Muscle of arm (tissue), 12 donors: ENCODE results near the gene CDC45. TPM values are rescaled to one million over a fixed set of nuclear protein-coding genes. Genes with fewer than 3 reads are reported as not detected.
A peak's percentile ranks its signal among the peaks of the same experiment; 100 is the strongest.

Experiments
- DNase-seq: peaks from one replicate; pipeline ENCODE4 v3.0.0-alpha.2; 2013
- polyA plus RNA-seq, 12 donors: library from polyadenylated mRNA; unstranded; fragments of 120-200 nt; gene quantifications; one replicate each; pipeline ENCODE4 v1.2.1, GENCODE V29; 2013; ENCODE audit not compliant: insufficient read length in 12 of 12

The CDC45 gene
- polyA plus RNA-seq, 12 donors = 5.0 to 18.3 (median 9.4) TPM; not detected in 2

GRCh38 chr22:19447330-19448075 lies 32.2 kb upstream of the CDC45 start, which contains the start of gene C22orf39:
TSS of gene C22orf39 (minus strand) at chr22:19447711. CDS start at chr22:19447688, 23 bp downstream.
- DNase-seq = peak; percentile 94

- DNase-seq = peak; percentile 67
These were observed 31.6 kb upstream of the CDC45 start for GRCh38 chr22:19448076-19448607.

GRCh38 chr22:19448739-19449421 lies 30.8 kb upstream of the CDC45 start:
- no peak for DNase-seq

- no peak for DNase-seq
These were observed 30.3 kb upstream of the CDC45 start for GRCh38 chr22:19449422-19449767.

GRCh38 chr22:19450363-19451175 lies 29.2 kb upstream of the CDC45 start:
- no peak for DNase-seq

- DNase-seq = no peak
These were observed 28.1 kb upstream of the CDC45 start for GRCh38 chr22:19451570-19451969.

GRCh38 chr22:19453718-19454117 lies 26.0 kb upstream of the CDC45 start:
- DNase-seq = no peak

- DNase-seq = no peak
These were observed 25.6 kb upstream of the CDC45 start for GRCh38 chr22:19454156-19454555.

GRCh38 chr22:19455033-19455432 lies 24.7 kb upstream of the CDC45 start:
- no peak for DNase-seq

- no peak for DNase-seq
These were observed 23.9 kb upstream of the CDC45 start for GRCh38 chr22:19455585-19456370.

- DNase-seq = no peak
These were observed 23.2 kb upstream of the CDC45 start for GRCh38 chr22:19456541-19456940.

GRCh38 chr22:19457828-19458428 lies 21.8 kb upstream of the CDC45 start:
- DNase-seq = no peak

GRCh38 chr22:19460036-19460435 lies 19.7 kb upstream of the CDC45 start:
- DNase-seq = no peak

GRCh38 chr22:19461506-19461905 lies 18.2 kb upstream of the CDC45 start:
- DNase-seq = no peak

- no peak for DNase-seq
These were observed 16.7 kb upstream of the CDC45 start for GRCh38 chr22:19463008-19463407.

- DNase-seq = no peak
These were observed 15.9 kb upstream of the CDC45 start for GRCh38 chr22:19463491-19464469.

GRCh38 chr22:19464546-19464945 lies 15.2 kb upstream of the CDC45 start:
- DNase-seq = no peak

GRCh38 chr22:19464975-19465374 lies 14.7 kb upstream of the CDC45 start:
- DNase-seq = no peak

- no peak for DNase-seq
These were observed 13.5 kb upstream of the CDC45 start for GRCh38 chr22:19466126-19466716.
